SH-SY5Y (cell line): ENCODE measurements around the gene PKP4.

Source experiments
- GATA2 ChIP-seq: IDR thresholded peaks from 2 replicates; pipeline ENCODE4 v1.6.1; 2011; ENCODE audit warnings: mild to moderate bottlenecking, low read depth, low read length
- GATA3 ChIP-seq: IDR thresholded peaks from 2 replicates; pipeline ENCODE4 v1.6.1; 2011; ENCODE audit warnings: low read depth, mild to moderate bottlenecking, low read length, moderate library complexity

- TF ChIP-seq GATA3 (no peak), GATA2 (no peak)
Measured at GRCh38 chr2:158688721-158689120, 232.0 kb downstream of the PKP4 start.
